ENCODE data around the gene ALDH4A1.

- TF ChIP-seq, protein P1, sequence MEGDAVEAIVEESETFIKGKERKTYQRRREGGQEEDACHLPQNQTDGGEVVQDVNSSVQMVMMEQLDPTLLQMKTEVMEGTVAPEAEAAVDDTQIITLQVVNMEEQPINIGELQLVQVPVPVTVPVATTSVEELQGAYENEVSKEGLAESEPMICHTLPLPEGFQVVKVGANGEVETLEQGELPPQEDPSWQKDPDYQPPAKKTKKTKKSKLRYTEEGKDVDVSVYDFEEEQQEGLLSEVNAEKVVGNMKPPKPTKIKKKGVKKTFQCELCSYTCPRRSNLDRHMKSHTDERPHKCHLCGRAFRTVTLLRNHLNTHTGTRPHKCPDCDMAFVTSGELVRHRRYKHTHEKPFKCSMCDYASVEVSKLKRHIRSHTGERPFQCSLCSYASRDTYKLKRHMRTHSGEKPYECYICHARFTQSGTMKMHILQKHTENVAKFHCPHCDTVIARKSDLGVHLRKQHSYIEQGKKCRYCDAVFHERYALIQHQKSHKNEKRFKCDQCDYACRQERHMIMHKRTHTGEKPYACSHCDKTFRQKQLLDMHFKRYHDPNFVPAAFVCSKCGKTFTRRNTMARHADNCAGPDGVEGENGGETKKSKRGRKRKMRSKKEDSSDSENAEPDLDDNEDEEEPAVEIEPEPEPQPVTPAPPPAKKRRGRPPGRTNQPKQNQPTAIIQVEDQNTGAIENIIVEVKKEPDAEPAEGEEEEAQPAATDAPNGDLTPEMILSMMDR (IDR thresholded peaks at IDR 0.05; ENCODE audit: low read depth, low read length) = no peak
- no peak for TF ChIP-seq EZH2phosphoT487 (IDR thresholded peaks at IDR 0.05; ENCODE audit: low read depth)
Measured at GRCh38 chr1:18836654-18837053, 65.7 kb downstream of the ALDH4A1 start.
